Dendritic cell treated with granulocyte-macrophage colony-stimulating factor and Interleukin-4, amounts not matched to agents 40 ng/mL and 50 ng/mL, for 4 days (primary cell): Measurements from ENCODE around the gene TRAF4.
A peak's percentile ranks its signal among the peaks of the same experiment; 100 is the strongest.
"Not testable (repeated sequence)": the region's sequence is repeated elsewhere in the genome, so short reads cannot be mapped to it uniquely, and the experiment has no call there.

Source experiments
- H3K27ac Mint-ChIP-seq: one replicate; pipeline ENCODE4 v1.8.0; 2022; ENCODE audit warnings: mild to moderate bottlenecking, mixed read lengths
- H3K27me3 Mint-ChIP-seq: one replicate; pipeline ENCODE4 v1.8.0; 2022; ENCODE audit warnings: mild to moderate bottlenecking, mixed read lengths
- H3K36me3 Mint-ChIP-seq: one replicate; pipeline ENCODE4 v1.8.0; 2022; ENCODE audit warnings: low read depth, mixed read lengths
- H3K4me1 Mint-ChIP-seq: one replicate; pipeline ENCODE4 v1.8.0; 2022; ENCODE audit warnings: low read depth, mixed read lengths
- H3K4me3 Mint-ChIP-seq: one replicate; pipeline ENCODE4 v1.8.0; 2022; ENCODE audit warnings: mild to moderate bottlenecking, moderate library complexity, mixed read lengths
- H3K9me3 Mint-ChIP-seq: one replicate; pipeline ENCODE4 v1.8.0; 2022; ENCODE audit warnings: mixed read lengths
- intact Hi-C: fragments of 100-400 bp; cut with micrococcal nuclease; formaldehyde crosslinking; loops from one replicate; pipeline ENCODE4 v1.15.0; 2022

Gene TRAF4

DNA sequence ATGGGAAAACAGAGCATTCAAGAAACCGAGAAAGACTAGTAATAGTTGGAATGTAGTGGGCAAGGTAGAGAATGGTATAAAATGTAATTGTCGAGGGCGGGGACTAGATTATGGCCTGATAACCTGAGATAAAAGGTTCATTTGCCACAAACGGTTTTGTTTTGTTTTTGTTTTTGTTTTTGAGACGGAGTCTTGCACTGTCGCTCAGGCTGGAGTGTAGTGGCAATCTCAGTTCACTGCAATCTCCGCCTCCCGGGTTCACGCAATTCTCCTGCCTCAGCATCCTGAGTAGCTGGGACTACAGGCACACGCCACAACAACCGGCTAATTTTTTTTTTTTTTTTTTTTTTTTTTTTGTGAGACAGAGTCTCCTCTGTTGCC lies 13.9 kb upstream of the TRAF4 start:
- Mint-ChIP-seq H3K4me3 (no peak overlapping the region), H3K36me3 (peaks cover 11% of the 10 kb centered on the region), H3K27ac (peak overlapping the region; percentile 81), H3K27me3 (peaks cover 2% of the 10 kb centered on the region), H3K9me3 (no peaks in the 10 kb centered on the region), H3K4me1 (peaks cover 39% of the 10 kb centered on the region)
- intact Hi-C loops: loop anchor here (5.0 kb wide), 1 partner anchor 32 kb away; no protein-coding TSS in a partner anchor

- no peak overlapping the region for H3K4me3 Mint-ChIP-seq
- H3K27me3 Mint-ChIP-seq: peaks cover 5% of the 10 kb centered on the region
- H3K9me3 Mint-ChIP-seq: no peaks in the 10 kb centered on the region
- no peaks in the 10 kb centered on the region for H3K36me3 Mint-ChIP-seq
- peaks cover 13% of the 10 kb centered on the region for H3K4me1 Mint-ChIP-seq
- no peak overlapping the region for H3K27ac Mint-ChIP-seq
- intact Hi-C loops: no loop called here
These were observed 10.5 kb upstream of the TRAF4 start for GRCh38 chr17:28733346-28733745.

- intact Hi-C loops: no loop called here
- Mint-ChIP-seq H3K9me3 (no peaks in the 10 kb centered on the region), H3K4me3 (no peak overlapping the region), H3K4me1 (peaks cover 4% of the 10 kb centered on the region), H3K27me3 (peaks cover 14% of the 10 kb centered on the region), H3K27ac (no peak overlapping the region), H3K36me3 (no peaks in the 10 kb centered on the region)
These were observed 9.0 kb upstream of the TRAF4 start for GRCh38 chr17:28734712-28735241.

GRCh38 chr17:28735242-28735722 lies 8.5 kb upstream of the TRAF4 start:
- no peak overlapping the region for H3K27ac Mint-ChIP-seq
- no peak overlapping the region for H3K4me3 Mint-ChIP-seq
- intact Hi-C loops: no loop called here
- no peaks in the 10 kb centered on the region for H3K9me3 Mint-ChIP-seq
- no peaks in the 10 kb centered on the region for H3K4me1 Mint-ChIP-seq
- H3K36me3 Mint-ChIP-seq: no peaks in the 10 kb centered on the region
- peaks cover 14% of the 10 kb centered on the region for H3K27me3 Mint-ChIP-seq

DNA sequence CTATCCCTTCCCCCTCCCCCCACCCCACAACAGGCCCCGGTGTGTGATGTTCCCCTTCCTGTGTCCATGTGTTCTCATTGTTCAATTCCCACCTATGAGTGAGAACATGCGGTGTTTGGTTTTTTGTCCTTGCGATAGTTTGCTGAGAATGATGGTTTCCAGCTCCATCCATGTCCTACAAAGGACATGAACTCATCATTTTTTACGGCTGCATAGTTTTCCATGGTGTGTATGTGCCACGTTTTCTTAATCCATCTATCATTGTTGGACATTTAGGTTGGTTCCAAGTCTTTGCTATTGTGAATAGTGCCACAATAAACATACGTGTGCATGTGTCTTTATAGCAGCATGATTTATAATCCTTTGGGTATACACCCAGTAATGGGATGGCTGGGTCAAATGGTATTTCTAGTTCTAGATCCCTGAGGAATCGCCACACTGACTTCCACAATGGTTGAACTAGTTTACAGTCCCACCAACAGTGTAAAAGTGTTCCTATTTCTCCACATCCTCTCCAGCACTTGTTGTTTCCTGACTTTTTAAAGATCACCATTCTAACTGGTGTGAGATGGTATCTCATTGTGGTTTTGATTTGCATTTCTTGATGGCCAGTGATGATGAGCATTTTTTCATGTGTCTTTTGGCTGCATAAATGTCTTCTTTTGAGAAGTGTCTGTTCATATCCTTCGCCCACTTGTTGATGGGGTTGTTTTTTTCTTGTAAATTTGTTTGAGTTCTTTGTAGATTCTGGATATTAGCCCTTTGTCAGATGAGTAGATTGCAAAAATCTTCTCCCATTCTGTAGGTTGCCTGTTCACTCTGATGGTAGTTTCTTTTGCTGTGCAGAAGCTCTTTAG lies 7.7 kb upstream of the TRAF4 start:
- intact Hi-C loops, H3K4me3 Mint-ChIP-seq, H3K9me3 Mint-ChIP-seq, H3K4me1 Mint-ChIP-seq, H3K27ac Mint-ChIP-seq, H3K36me3 Mint-ChIP-seq: not testable (repeated sequence)
- H3K27me3 Mint-ChIP-seq: peaks cover 17% of the 10 kb centered on the region

DNA sequence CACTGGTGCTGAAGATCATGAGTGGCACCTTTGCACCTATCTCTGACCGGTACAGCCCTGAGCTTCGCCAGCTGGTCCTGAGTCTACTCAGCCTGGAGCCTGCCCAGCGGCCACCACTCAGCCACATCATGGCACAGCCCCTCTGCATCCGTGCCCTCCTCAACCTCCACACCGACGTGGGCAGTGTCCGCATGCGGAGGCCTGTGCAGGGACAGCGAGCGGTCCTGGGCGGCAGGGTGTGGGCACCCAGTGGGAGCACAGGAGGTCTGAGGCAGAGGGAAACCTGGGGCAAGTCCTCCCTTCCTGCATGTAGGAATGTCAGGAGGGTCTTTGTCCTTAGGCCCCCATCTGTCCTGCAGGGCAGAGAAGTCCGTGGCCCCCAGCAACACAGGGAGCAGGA lies 6.5 kb upstream of the TRAF4 start:
- H3K36me3 Mint-ChIP-seq: no peaks in the 10 kb centered on the region
- H3K4me3 Mint-ChIP-seq: no peak overlapping the region
- H3K9me3 Mint-ChIP-seq: no peaks in the 10 kb centered on the region
- no peak overlapping the region for H3K27ac Mint-ChIP-seq
- intact Hi-C loops: no loop called here
- H3K4me1 Mint-ChIP-seq: peaks cover 17% of the 10 kb centered on the region
- peaks cover 17% of the 10 kb centered on the region for H3K27me3 Mint-ChIP-seq

DNA sequence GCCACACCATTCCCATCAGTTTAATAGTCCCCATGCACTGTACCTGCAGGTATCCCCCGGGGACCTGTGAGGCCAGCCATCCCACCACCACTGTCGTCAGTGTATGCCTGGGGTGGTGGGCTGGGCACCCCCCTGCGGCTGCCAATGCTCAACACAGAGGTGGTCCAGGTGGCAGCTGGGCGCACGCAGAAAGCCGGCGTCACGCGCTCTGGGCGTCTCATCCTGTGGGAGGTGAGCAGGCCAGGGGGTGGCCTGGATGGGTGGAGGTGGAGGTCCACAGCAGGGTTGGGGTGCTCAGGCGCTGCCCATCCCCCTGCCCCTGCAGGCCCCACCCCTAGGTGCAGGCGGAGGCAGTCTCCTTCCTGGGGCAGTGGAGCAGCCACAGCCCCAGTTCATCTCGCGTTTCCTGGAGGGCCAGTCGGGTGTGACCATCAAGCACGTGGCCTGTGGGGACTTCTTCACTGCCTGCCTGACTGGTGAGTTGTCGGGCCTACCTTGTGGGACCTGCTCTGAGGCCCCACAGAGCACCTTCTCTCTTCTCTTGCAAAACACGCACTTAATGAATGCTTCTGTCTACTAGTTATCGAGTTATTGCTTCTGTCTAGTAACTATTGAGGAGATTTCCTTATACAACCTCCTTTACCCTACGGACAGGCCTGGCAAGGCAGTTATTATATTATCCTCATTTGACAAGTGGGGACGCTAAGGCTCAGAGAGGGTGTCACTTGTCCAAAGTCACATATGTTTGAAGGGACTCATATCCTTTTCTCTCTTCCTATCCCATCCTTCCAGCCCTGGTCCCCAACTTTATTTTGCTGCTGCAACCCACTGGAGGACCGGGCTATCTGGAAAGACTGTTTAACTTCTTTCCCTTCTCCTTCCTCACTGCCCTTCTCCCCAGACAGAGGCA lies 5.8 kb upstream of the TRAF4 start:
- Mint-ChIP-seq H3K9me3 (no peaks in the 10 kb centered on the region), H3K4me3 (no peak overlapping the region), H3K4me1 (peaks cover 24% of the 10 kb centered on the region), H3K27ac (no peak overlapping the region), H3K36me3 (no peaks in the 10 kb centered on the region), H3K27me3 (peaks cover 17% of the 10 kb centered on the region)
- intact Hi-C loops: no loop called here

- Mint-ChIP-seq H3K27ac (no peak overlapping the region), H3K27me3 (peaks cover 17% of the 10 kb centered on the region), H3K36me3 (no peaks in the 10 kb centered on the region), H3K4me1 (peaks cover 28% of the 10 kb centered on the region), H3K4me3 (no peak overlapping the region), H3K9me3 (no peaks in the 10 kb centered on the region)
- intact Hi-C loops: no loop called here
These were observed 5.0 kb upstream of the TRAF4 start for GRCh38 chr17:28738680-28739384.

- H3K4me3 Mint-ChIP-seq: no peak overlapping the region
These were observed 3.1 kb upstream of the TRAF4 start for GRCh38 chr17:28740406-28741357.

GRCh38 chr17:28741358-28742349 lies 2.2 kb upstream of the TRAF4 start:
- peaks cover 22% of the 10 kb centered on the region for H3K27me3 Mint-ChIP-seq
- H3K27ac Mint-ChIP-seq: peak overlapping the region; percentile 85
- H3K9me3 Mint-ChIP-seq: no peaks in the 10 kb centered on the region
- peaks cover 6% of the 10 kb centered on the region for H3K36me3 Mint-ChIP-seq
- H3K4me1 Mint-ChIP-seq: peaks cover 50% of the 10 kb centered on the region
- intact Hi-C loops: no loop called here
- no peak overlapping the region for H3K4me3 Mint-ChIP-seq

More at GRCh38 chr17:28740406-28741357, 3.1 kb upstream of the TRAF4 start:
- peaks cover 22% of the 10 kb centered on the region for H3K27me3 Mint-ChIP-seq
- H3K27ac Mint-ChIP-seq: peak overlapping the region; percentile 85
- no peaks in the 10 kb centered on the region for H3K9me3 Mint-ChIP-seq
- H3K4me1 Mint-ChIP-seq: peaks cover 40% of the 10 kb centered on the region
- H3K36me3 Mint-ChIP-seq: peaks cover 6% of the 10 kb centered on the region
- intact Hi-C loops: no loop called here

DNA sequence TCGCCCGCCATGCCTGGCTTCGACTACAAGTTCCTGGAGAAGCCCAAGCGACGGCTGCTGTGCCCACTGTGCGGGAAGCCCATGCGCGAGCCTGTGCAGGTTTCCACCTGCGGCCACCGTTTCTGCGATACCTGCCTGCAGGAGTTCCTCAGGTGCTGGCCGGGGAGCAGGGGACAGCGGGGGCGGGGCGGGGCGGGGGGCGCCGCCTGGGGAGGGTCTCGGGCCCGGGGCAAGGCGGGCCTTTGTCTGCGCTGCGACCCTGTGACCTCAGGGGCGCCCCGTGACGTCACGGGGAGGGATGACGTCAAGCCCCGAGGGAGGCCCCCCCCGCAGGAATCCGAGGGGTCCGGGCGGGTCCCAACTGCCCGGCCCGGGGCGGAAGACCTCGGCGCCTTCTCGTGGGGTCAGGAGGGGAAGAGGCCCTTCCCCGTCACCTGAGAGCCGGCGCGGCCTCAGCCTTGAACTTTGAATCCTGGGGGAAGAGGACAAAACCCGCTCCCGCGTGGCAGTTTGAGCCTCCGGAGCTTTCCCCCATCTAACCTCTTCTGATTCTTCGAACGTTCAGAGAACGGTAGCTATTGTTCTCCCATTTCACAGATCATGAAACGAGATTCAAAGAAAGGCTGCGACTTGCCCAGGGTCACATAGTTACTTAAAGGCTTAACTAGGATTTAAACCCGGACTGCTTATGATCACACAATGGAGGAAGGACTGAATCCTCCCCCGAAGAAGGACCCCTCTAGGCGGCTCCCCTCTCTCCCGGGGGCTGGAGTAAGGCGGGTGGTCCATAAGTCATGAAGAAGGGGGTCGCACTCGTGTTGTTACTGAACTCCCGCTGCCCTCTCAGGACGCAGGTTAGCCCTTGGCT lies 527 bp downstream of the TRAF4 start:
- Mint-ChIP-seq H3K27ac (peak overlapping the region; percentile 85), H3K9me3 (no peaks in the 10 kb centered on the region), H3K4me3 (peak overlapping the region; percentile 79), H3K4me1 (peaks cover 57% of the 10 kb centered on the region), H3K27me3 (peaks cover 13% of the 10 kb centered on the region), H3K36me3 (peaks cover 33% of the 10 kb centered on the region)
- intact Hi-C loops: no loop called here
